Heart right ventricle (tissue), 16 donors: ENCODE data around the gene ITPR2. TPM values are rescaled to one million over a fixed set of nuclear protein-coding genes. Genes with fewer than 3 reads are reported as not detected.

Experiments used
- ATAC-seq, 8 donors: fragments of 200-7000 bp; cut with Tn5 transposase; one replicate each; pipeline ENCODE4 v1.9.1; 2020; ENCODE audit warnings: mild to moderate bottlenecking in 8 of 8, moderate library complexity in 8 of 8, moderate number of reproducible peaks in 1 of 8
- DNase-seq, 2 donors: peaks; one replicate each; pipeline ENCODE4 v3.0.0-alpha.2; 2020
- H3K27ac ChIP-seq, 10 donors: fragments of 200-600 bp; sonication (generic) in 2 of 10; one replicate each; pipeline versions ENCODE4 v1.5.0 to v1.8.0; 2020 to 2022; ENCODE audit warnings: mild to moderate bottlenecking in 3 of 10
- H3K27me3 ChIP-seq, 7 donors: fragments of 200-600 bp; one replicate each; pipeline ENCODE4 v1.8.0; 2021 to 2022; ENCODE audit warnings: mild to moderate bottlenecking in 2 of 7
- H3K36me3 ChIP-seq, 9 donors: fragments of 200-600 bp; sonication (generic) in 1 of 9; one replicate each; pipeline versions ENCODE4 v1.5.0 to v1.8.0; 2020 to 2022; ENCODE audit warnings: mild to moderate bottlenecking in 2 of 9
- H3K4me1 ChIP-seq, 9 donors: fragments of 200-600 bp; sonication (generic) in 1 of 9; one replicate each; pipeline versions ENCODE4 v1.5.0 to v1.8.0; 2020 to 2022; ENCODE audit warnings: mild to moderate bottlenecking in 4 of 9
- H3K4me3 ChIP-seq, 10 donors: fragments of 200-600 bp; sonication (generic) in 2 of 10; one replicate each; pipeline versions ENCODE4 v1.5.0 to v1.8.0; 2020 to 2022; ENCODE audit warnings: mild to moderate bottlenecking in 7 of 10, moderate library complexity in 2 of 10
- H3K9me3 ChIP-seq, 11 donors: fragments of 200-600 bp in 10 of 11; sonication (generic) in 2 of 11; one replicate each; pipeline versions ENCODE4 v1.5.0 to v1.8.0; 2013 to 2022; ENCODE audit warnings: mild to moderate bottlenecking in 2 of 11, control low read depth in 1 of 11, moderate library complexity in 1 of 11
- WGBS, 2 donors: extraction: QIAGEN DNeasy Blood & Tissue Kit; methylation state at CpG; one replicate each; pipeline ENCODE4 v1.1.7; 2013; ENCODE audit warnings: inconsistent platforms in 1 of 2; 5-methylcytosine and 5-hydroxymethylcytosine counted together
- intact Hi-C, 10 donors: fragments of 100-400 bp; cut with DNase I; formaldehyde crosslinking; loops; one replicate each; pipeline versions ENCODE4 v1.11.1 to v1.14.2; 2022
- polyA plus RNA-seq, 2 donors: library from polyadenylated mRNA; stranded (reverse); fragments of 200-250 nt; gene quantifications; one replicate each; pipeline ENCODE4 v1.2.3, GENCODE V29; 2013
- total RNA-seq, 10 donors: library from RNA; stranded (reverse); fragmentation: NEBNext Ultra II Directional in 3 of 10; extraction: Animal tissue kit (Norgen Biotek cat#: 25700) in 3 of 10; gene quantifications; one replicate each; pipeline versions ENCODE4 v1.2.1 to v1.2.4, GENCODE V29; 2021 to 2023
- TF ChIP-seq, protein P1 (sequence below), 9 donors: fragments of 200-600 bp; sonication (generic) in 2 of 9; IDR thresholded peaks; one replicate each; pipeline versions ENCODE4 v1.5.0 to v1.8.0; 2021 to 2022; ENCODE audit warnings: antibody characterized with exemption in 9 of 9, mild to moderate bottlenecking in 5 of 9, moderate library complexity in 1 of 9
- donor health status: Arrhythmogenic right ventricular cardiomyopathy.
- donor health status: ischemic (EF 13 %, LVEDD 7.1; RV severe dilation, severe dysfunction).
- donor health status: healthy with polysubstance abuse.
- donor health status: DM: no; HTN: yes; CAD: no.
- donor health status: DM: no; HTN: no; CAD: no.
- donor health status: ischemic (EF 25% LVEDD 6.9; RV normal size, moderate dysfunction).
- donor health status: ischemic (EF 25% LVEDD 5.7; RV mildly dilated, moderate dysfunction).
- donor health status: healthy.
- donor health status: DM: yes; HTN: yes; CAD: no.
- donor health status: Ischemic cardiomyopathy.
- donor health status: ischemic (EF 35%, LVEDD 5.7; RV mildly dilated, moderate dysfunction).
- donor health status: nonischemic (EF 11% LVEDD 7.7; RV severe dilation, severe dysfunction).
- donor health status: DM: yes; HTN: yes; CAD: no.
- donor health status: PGD.
- donor health status: ischemic (EF 29% LVEDD 5.4; RV normal size, mild dysfunction).
- donor health status: nonischemic (EF 23%, LVEDD 6.1; RV moderate dilation, normal function).

The ITPR2 gene
- total and polyA plus RNA-seq, 12 donors: 2.0 to 18.9 (median 14.3) TPM

DNA sequence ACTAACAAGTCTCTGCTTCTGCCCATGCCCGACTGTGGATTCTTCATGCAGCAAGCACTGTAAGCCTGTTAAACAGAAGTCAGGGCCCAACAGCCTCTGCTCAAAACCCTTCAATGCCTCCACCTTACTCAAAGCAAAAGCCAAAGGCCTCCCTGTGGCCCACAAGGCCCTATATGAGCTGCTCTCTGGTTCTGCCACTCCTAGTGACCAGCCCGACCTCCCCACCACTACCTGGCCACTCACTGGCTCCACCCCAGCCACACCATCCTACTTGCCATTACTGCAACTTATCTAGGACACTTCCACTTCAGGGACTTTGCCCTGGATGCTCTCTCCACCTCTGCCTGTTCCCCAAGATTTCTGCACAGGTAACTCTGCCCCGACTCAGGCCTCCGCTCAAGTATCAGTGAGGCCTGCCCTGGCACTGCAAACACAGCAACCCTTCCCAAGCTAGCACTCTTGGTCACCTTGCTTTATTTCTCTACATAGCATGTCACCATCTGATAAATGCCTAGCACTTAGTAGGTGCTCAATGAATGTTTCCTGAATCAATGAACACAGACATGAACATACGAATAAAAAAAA, 88.9 kb downstream of the ITPR2 start:
- Histone ChIP-seq H3K27ac (no peak overlapping the region), H3K9me3 (peaks cover 0 to 8% (median under 1%) of the 10 kb centered on the region in 11 donors), H3K4me3 (no peak overlapping the region), H3K27me3 (no peaks in the 10 kb centered on the region), H3K4me1 (peaks cover 0 to 46% (median 19%) of the 10 kb centered on the region in 9 donors), H3K36me3 (no peaks in the 10 kb centered on the region)
- no peak for DNase-seq
- TF ChIP-seq, protein P1, sequence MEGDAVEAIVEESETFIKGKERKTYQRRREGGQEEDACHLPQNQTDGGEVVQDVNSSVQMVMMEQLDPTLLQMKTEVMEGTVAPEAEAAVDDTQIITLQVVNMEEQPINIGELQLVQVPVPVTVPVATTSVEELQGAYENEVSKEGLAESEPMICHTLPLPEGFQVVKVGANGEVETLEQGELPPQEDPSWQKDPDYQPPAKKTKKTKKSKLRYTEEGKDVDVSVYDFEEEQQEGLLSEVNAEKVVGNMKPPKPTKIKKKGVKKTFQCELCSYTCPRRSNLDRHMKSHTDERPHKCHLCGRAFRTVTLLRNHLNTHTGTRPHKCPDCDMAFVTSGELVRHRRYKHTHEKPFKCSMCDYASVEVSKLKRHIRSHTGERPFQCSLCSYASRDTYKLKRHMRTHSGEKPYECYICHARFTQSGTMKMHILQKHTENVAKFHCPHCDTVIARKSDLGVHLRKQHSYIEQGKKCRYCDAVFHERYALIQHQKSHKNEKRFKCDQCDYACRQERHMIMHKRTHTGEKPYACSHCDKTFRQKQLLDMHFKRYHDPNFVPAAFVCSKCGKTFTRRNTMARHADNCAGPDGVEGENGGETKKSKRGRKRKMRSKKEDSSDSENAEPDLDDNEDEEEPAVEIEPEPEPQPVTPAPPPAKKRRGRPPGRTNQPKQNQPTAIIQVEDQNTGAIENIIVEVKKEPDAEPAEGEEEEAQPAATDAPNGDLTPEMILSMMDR (IDR thresholded peaks at IDR 0.05): no peak
- WGBS, 2 donors: 89 to 96% methylated on average over 5 of the region's 5 CpGs
- ATAC-seq: no peak
- intact Hi-C loops: no loop called here

DNA sequence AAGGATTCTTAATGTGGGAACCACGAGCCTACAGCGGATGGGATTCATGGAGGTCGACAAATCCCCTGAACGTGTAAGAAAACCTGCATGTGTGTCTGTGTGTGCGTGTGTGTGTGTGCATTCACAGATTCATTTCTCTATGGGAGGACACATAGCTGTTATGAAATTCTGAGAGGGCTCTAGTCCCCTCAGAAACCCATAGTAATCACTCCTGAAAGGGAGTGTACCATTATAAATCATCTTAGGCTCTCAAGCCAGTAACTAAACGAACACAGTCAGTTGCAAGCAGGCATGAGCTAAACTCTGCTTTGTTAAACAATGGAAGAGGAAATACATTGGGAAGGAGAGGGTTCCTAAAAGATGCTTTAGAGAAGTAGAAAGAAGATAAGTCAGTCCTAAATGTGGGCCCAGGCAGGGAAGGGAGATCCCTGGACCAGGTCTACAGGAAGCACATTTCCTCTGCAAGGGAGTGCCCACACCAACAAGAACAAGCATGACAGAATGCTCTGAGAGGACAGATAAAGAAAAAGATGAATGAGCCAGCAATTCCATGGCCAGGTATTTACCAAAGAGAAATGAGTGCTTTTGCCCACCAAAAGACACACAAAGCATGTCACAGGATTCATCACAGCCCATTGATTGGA, 91.3 kb downstream of the ITPR2 start:
- intact Hi-C loops: no loop called here

DNA sequence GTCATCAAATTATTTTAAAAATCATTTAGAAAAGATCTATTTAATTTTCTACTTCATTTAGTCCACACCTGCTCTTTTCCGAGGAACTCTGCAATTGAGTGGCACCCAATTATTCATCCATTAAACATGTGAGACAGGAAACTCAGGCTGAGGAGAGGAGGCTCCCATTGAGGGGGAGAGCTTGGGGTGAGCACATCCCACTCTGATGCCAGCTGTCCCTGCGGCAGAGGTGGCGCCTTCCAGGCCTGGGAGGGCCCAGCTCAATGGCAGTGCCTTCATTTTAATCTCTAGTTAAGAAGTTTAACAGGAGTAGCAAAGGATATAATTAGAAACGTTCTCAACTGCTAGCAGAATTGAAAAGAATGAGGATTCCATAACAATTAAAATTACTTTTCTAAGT, 92.0 kb downstream of the ITPR2 start:
- intact Hi-C loops: no loop called here
- ATAC-seq (peak in 4 of 8 donors; percentile 46 to 64 (median 62)), DNase-seq (no peak)
- Histone ChIP-seq H3K4me3 (no peak overlapping the region), H3K4me1 (peaks cover 0 to 30% (median 19%) of the 10 kb centered on the region in 9 donors), H3K9me3 (peaks cover 0 to 13% (median 5%) of the 10 kb centered on the region in 11 donors), H3K36me3 (no peaks in the 10 kb centered on the region), H3K27ac (no peak overlapping the region), H3K27me3 (no peaks in the 10 kb centered on the region)
- TF ChIP-seq, protein P1 (IDR thresholded peaks at IDR 0.05): no peak
- WGBS, 2 donors: 47 to 53% methylated on average over 4 of the region's 4 CpGs

More for the DNA sequence above, 91.3 kb downstream of the ITPR2 start:
- 85 to 89% methylated on average over 6 of the region's 6 CpGs for WGBS, 2 donors
- TF ChIP-seq, protein P1 (IDR thresholded peaks at IDR 0.05): no peak
- peaks cover 0 to 30% (median 19%) of the 10 kb centered on the region in 9 donors for H3K4me1 ChIP-seq
- H3K9me3 ChIP-seq: peaks cover 0 to 13% (median 5%) of the 10 kb centered on the region in 11 donors
- no peak overlapping the region for H3K4me3 ChIP-seq
- H3K27me3 ChIP-seq: no peaks in the 10 kb centered on the region
- ATAC-seq: peak in 2 of 8 donors; percentile 42 to 48
- no peaks in the 10 kb centered on the region for H3K36me3 ChIP-seq
- H3K27ac ChIP-seq: no peak overlapping the region
- DNase-seq: no peak

DNA sequence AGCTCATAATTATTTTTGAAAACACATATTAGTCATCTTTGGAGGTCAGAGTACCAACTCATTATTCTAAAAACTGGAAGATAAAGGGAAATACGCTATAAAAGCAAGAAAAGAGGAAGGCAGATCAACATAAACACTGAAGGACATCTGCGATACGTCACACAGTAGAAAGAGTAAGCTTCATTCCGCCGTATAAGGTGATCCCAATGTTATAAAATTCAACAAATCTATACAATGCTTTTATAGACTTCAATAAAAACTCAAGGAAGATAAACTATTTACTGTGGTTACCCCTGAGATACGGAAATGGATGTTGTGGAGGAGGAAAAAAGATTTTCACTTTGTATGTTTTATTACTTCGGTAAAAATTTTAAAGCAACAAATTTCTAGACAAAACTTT, 92.6 kb downstream of the ITPR2 start:
- no peaks in the 10 kb centered on the region for H3K36me3 ChIP-seq
- intact Hi-C loops: no loop called here
- no peaks in the 10 kb centered on the region for H3K27me3 ChIP-seq
- H3K4me3 ChIP-seq: no peak overlapping the region
- 94 to 96% methylated on average over 7 of the region's 7 CpGs for WGBS, 2 donors
- DNase-seq (no peak), ATAC-seq (no peak)
- H3K27ac ChIP-seq: no peak overlapping the region
- TF ChIP-seq, protein P1 (IDR thresholded peaks at IDR 0.05): no peak
- peaks cover 0 to 13% (median 5%) of the 10 kb centered on the region in 11 donors for H3K9me3 ChIP-seq
- peaks cover 0 to 27% (median 17%) of the 10 kb centered on the region in 9 donors for H3K4me1 ChIP-seq
